ENCODE results near the gene PPP2R5E.

- no peak for TF ChIP-seq EZH2 (IDR thresholded peaks at IDR 0.05)
- TF ChIP-seq FOXP2 (optimal IDR thresholded peaks at IDR 0.05; ENCODE audit: control extremely low read depth, extremely low read length, insufficient read depth) = no peak
- no peak for TF ChIP-seq POLR2AphosphoS5 (IDR thresholded peaks at IDR 0.05; ENCODE audit: borderline replicate concordance, low read depth, low read length)
Observed at GRCh38 chr14:63436286-63437098, 106.7 kb downstream of the PPP2R5E start.
